PC-9 (cell line): ENCODE results near the gene FLNC.

Experiments
- EZH2 ChIP-seq: fragments of 200-600 bp; sonication (generic); IDR thresholded peaks from 2 replicates; pipeline ENCODE4 v1.8.0; 2017; ENCODE audit warnings: antibody characterized with exemption, low read depth
- TF ChIP-seq, protein P1 (sequence below): fragments of 200-600 bp; sonication (generic); conservative IDR thresholded peaks from 2 replicates; pipeline ENCODE4 v1.6.1; 2017; ENCODE audit warnings: mixed run types, antibody characterized with exemption, mild to moderate bottlenecking, moderate library complexity

DNA sequence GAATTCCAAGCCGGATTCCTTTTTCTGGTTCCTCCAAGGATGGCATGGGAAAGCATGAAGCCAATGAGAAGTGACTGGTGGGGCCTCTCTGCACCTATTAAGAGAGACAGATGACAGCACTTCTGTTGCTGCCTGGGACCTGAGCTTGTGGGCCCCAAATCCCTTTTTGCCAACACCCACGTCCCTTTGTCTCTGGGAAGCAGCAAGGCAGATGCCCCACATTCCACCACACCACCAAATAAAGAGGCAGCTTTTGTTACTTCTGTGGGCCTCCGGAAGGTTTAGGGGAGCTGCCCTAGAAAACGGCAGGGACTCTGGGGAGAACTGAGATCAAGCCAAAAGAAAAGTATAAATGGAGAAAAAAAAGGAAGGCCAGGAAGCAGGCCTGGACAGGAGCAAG lies 35.1 kb upstream of the FLNC start:
- TF ChIP-seq, protein P1, sequence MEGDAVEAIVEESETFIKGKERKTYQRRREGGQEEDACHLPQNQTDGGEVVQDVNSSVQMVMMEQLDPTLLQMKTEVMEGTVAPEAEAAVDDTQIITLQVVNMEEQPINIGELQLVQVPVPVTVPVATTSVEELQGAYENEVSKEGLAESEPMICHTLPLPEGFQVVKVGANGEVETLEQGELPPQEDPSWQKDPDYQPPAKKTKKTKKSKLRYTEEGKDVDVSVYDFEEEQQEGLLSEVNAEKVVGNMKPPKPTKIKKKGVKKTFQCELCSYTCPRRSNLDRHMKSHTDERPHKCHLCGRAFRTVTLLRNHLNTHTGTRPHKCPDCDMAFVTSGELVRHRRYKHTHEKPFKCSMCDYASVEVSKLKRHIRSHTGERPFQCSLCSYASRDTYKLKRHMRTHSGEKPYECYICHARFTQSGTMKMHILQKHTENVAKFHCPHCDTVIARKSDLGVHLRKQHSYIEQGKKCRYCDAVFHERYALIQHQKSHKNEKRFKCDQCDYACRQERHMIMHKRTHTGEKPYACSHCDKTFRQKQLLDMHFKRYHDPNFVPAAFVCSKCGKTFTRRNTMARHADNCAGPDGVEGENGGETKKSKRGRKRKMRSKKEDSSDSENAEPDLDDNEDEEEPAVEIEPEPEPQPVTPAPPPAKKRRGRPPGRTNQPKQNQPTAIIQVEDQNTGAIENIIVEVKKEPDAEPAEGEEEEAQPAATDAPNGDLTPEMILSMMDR: no peak
- no peak for TF ChIP-seq EZH2
